HepG2 (cell line): ENCODE measurements around the gene SIRT1. TPM values are rescaled to one million over a fixed set of nuclear protein-coding genes. Genes with fewer than 3 reads are reported as not detected.
A peak's percentile ranks its signal among the peaks of the same experiment; 100 is the strongest.

Experiments used
- ELF4 ChIP-seq: sonication (generic); formaldehyde crosslinking; IDR thresholded peaks from 2 replicates; pipeline ENCODE4 v1.5.0; 2020; ENCODE audit warnings: missing genetic modification reagents, mild to moderate bottlenecking, moderate library complexity, borderline replicate concordance
- ETV5 ChIP-seq: IDR thresholded peaks from 2 replicates; pipeline ENCODE4 v1.6.1; 2018; ENCODE audit warnings: missing biosample characterization, missing genetic modification reagents, inconsistent platforms, borderline replicate concordance
- FIP1L1 ChIP-seq: fragments of 200-400 bp; formaldehyde crosslinking; IDR thresholded peaks from 2 replicates; pipeline ENCODE4 v1.6.1; 2018; ENCODE audit warnings: low read depth, mild to moderate bottlenecking, low read length, moderate library complexity, borderline replicate concordance; ENCODE audit not compliant: insufficient read depth
- GTF2F1 ChIP-seq: fragments of 150-350 bp; IDR thresholded peaks from 2 replicates; pipeline ENCODE4 v1.6.1; 2014; ENCODE audit warnings: low read length
- HNRNPL ChIP-seq: fragments of 200-400 bp; formaldehyde crosslinking; IDR thresholded peaks from 2 replicates; pipeline ENCODE4 v1.6.1; 2017; ENCODE audit warnings: mild to moderate bottlenecking, low read depth, low read length
- MIER3 ChIP-seq: IDR thresholded peaks from 2 replicates; pipeline ENCODE4 v1.6.1; 2016; ENCODE audit warnings: missing compliant biosample characterization, borderline replicate concordance
- SRSF1 ChIP-seq: fragments of 200-400 bp; formaldehyde crosslinking; optimal IDR thresholded peaks from 2 replicates; pipeline ENCODE3; 2017; ENCODE audit warnings: mild to moderate bottlenecking, low read depth, low read length, moderate library complexity
- ZNF383 ChIP-seq: sonication (generic); formaldehyde crosslinking; IDR thresholded peaks from 2 replicates; pipeline ENCODE4 v1.4.0; 2020; ENCODE audit warnings: missing genetic modification reagents, mild to moderate bottlenecking, borderline replicate concordance
- ZNF737 ChIP-seq: sonication (generic); formaldehyde crosslinking; IDR thresholded peaks from 2 replicates; pipeline ENCODE4 v1.5.0; 2020; ENCODE audit warnings: missing genetic modification reagents, mild to moderate bottlenecking, borderline replicate concordance
- ZNF780A ChIP-seq: sonication (generic); formaldehyde crosslinking; IDR thresholded peaks from 2 replicates; pipeline ENCODE4 v1.8.0; 2022; ENCODE audit warnings: mild to moderate bottlenecking, missing genetic modification reagents, moderate library complexity
- polyA plus RNA-seq, 8 experiments: library from polyadenylated mRNA; depleted of rRNA in 3 of 8; stranded (reverse) in 7 of 8; unstranded in 1 of 8; fragments of >200 nt; fragmentation: Illumina TruSeq in 4 of 8; extraction: Trizol in 4 of 8; gene quantifications; 2 replicates each; pipeline versions ENCODE4 v1.2.1 to v1.2.3, GENCODE V29; 2011 to 2016; ENCODE audit warnings: low read depth in 4 of 8, missing spikeins in 1 of 8, mixed read lengths in 1 of 8; ENCODE audit not compliant: insufficient read depth in 1 of 8
- total RNA-seq, 5 experiments: library from RNA; depleted of rRNA; stranded (reverse); fragments of >200 nt; fragmentation: Illumina TruSeq; extraction: Trizol; gene quantifications; 2 replicates each; pipeline ENCODE4 v1.2.3, GENCODE V29; 2016; ENCODE audit warnings: low read depth in 1 of 5
- TF ChIP-seq, protein P1 (sequence below): sonication (generic); formaldehyde crosslinking; IDR thresholded peaks from 2 replicates; pipeline ENCODE4 v1.5.1; 2020; ENCODE audit warnings: missing genetic modification reagents, mild to moderate bottlenecking, borderline replicate concordance
- TF ChIP-seq, protein P2 (sequence below): sonication (generic); formaldehyde crosslinking; IDR thresholded peaks from 2 replicates; pipeline ENCODE4 v1.4.0; 2020; ENCODE audit warnings: missing genetic modification reagents, borderline replicate concordance
- TF ChIP-seq, protein P3 (sequence below): IDR thresholded peaks from 2 replicates; pipeline ENCODE4 v1.6.1; 2016; ENCODE audit warnings: low read depth, control low read depth
- TF ChIP-seq, protein P4 (sequence below): sonication (generic); formaldehyde crosslinking; conservative IDR thresholded peaks from 2 replicates; pipeline ENCODE4 v1.8.0; 2022; ENCODE audit warnings: mild to moderate bottlenecking, moderate library complexity, missing genetic modification reagents
- TF ChIP-seq, protein P5 (sequence below): sonication (generic); formaldehyde crosslinking; IDR thresholded peaks from 2 replicates; pipeline ENCODE4 v1.4.0; 2020; ENCODE audit warnings: missing genetic modification reagents
- TF ChIP-seq, protein P6 (sequence below): sonication (generic); formaldehyde crosslinking; IDR thresholded peaks from 2 replicates; pipeline ENCODE4 v1.8.0; 2022; ENCODE audit warnings: mild to moderate bottlenecking, missing genetic modification reagents, moderate library complexity

Gene SIRT1
- total and polyA plus RNA-seq, 2 of the 13 experiments (the other 11 are each of a cell fraction or from before 2014, with no cell fraction given): 9.4 to 10.2 TPM

DNA sequence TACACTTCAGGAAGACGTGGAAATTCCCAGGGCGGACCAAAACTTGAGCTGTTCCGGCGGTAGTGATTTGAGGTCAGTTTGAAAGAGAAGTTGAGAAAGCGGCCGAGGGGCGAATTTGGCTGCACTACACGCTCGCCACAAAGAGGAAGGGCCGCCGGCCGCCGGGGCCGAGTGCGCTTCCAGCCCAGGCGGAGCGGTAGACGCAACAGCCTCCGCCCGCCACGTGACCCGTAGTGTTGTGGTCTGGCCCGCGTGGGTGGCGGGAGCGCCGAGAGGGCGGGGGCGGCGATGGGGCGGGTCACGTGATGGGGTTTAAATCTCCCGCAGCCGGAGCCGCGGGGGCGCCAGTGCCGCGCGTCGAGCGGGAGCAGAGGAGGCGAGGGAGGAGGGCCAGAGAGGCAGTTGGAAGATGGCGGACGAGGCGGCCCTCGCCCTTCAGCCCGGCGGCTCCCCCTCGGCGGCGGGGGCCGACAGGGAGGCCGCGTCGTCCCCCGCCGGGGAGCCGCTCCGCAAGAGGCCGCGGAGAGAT, at the start of gene SIRT1 (continued):
- TF ChIP-seq, protein P1, sequence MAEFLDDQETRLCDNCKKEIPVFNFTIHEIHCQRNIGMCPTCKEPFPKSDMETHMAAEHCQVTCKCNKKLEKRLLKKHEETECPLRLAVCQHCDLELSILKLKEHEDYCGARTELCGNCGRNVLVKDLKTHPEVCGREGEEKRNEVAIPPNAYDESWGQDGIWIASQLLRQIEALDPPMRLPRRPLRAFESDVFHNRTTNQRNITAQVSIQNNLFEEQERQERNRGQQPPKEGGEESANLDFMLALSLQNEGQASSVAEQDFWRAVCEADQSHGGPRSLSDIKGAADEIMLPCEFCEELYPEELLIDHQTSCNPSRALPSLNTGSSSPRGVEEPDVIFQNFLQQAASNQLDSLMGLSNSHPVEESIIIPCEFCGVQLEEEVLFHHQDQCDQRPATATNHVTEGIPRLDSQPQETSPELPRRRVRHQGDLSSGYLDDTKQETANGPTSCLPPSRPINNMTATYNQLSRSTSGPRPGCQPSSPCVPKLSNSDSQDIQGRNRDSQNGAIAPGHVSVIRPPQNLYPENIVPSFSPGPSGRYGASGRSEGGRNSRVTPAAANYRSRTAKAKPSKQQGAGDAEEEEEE (CRISPR knock-in tag): no peak
- TF ChIP-seq, protein P2, sequence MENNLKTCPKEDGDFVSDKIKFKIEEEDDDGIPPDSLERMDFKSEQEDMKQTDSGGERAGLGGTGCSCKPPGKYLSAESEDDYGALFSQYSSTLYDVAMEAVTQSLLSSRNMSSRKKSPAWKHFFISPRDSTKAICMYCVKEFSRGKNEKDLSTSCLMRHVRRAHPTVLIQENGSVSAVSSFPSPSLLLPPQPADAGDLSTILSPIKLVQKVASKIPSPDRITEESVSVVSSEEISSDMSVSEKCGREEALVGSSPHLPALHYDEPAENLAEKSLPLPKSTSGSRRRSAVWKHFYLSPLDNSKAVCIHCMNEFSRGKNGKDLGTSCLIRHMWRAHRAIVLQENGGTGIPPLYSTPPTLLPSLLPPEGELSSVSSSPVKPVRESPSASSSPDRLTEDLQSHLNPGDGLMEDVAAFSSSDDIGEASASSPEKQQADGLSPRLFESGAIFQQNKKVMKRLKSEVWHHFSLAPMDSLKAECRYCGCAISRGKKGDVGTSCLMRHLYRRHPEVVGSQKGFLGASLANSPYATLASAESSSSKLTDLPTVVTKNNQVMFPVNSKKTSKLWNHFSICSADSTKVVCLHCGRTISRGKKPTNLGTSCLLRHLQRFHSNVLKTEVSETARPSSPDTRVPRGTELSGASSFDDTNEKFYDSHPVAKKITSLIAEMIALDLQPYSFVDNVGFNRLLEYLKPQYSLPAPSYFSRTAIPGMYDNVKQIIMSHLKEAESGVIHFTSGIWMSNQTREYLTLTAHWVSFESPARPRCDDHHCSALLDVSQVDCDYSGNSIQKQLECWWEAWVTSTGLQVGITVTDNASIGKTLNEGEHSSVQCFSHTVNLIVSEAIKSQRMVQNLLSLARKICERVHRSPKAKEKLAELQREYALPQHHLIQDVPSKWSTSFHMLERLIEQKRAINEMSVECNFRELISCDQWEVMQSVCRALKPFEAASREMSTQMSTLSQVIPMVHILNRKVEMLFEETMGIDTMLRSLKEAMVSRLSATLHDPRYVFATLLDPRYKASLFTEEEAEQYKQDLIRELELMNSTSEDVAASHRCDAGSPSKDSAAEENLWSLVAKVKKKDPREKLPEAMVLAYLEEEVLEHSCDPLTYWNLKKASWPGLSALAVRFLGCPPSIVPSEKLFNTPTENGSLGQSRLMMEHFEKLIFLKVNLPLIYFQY (CRISPR knock-in tag): peak; percentile 60; the same call in 1 of the 2 replicates
- TF ChIP-seq SRSF1 (no peak), FIP1L1 (no peak), ETV5 (peak; percentile 47; the same call in 1 of the 2 replicates), MIER3 (CRISPR knock-in tag) (peak; percentile 76; the same call in 1 of the 2 replicates), ZNF737 (CRISPR knock-in tag) (no peak), GTF2F1 (peak; percentile 57; the same call in 1 of the 2 replicates), ELF4 (CRISPR knock-in tag) (no peak), ZNF383 (no peak), ZNF780A (CRISPR knock-in tag) (peak; percentile 41; the same call in 1 of the 2 replicates), HNRNPL (no peak)
- TF ChIP-seq, protein P3, sequence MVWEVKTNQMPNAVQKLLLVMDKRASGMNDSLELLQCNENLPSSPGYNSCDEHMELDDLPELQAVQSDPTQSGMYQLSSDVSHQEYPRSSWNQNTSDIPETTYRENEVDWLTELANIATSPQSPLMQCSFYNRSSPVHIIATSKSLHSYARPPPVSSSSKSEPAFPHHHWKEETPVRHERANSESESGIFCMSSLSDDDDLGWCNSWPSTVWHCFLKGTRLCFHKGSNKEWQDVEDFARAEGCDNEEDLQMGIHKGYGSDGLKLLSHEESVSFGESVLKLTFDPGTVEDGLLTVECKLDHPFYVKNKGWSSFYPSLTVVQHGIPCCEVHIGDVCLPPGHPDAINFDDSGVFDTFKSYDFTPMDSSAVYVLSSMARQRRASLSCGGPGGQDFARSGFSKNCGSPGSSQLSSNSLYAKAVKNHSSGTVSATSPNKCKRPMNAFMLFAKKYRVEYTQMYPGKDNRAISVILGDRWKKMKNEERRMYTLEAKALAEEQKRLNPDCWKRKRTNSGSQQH (CRISPR knock-in tag): peak; percentile 71; the same call in 1 of the 2 replicates
- TF ChIP-seq, protein P4, sequence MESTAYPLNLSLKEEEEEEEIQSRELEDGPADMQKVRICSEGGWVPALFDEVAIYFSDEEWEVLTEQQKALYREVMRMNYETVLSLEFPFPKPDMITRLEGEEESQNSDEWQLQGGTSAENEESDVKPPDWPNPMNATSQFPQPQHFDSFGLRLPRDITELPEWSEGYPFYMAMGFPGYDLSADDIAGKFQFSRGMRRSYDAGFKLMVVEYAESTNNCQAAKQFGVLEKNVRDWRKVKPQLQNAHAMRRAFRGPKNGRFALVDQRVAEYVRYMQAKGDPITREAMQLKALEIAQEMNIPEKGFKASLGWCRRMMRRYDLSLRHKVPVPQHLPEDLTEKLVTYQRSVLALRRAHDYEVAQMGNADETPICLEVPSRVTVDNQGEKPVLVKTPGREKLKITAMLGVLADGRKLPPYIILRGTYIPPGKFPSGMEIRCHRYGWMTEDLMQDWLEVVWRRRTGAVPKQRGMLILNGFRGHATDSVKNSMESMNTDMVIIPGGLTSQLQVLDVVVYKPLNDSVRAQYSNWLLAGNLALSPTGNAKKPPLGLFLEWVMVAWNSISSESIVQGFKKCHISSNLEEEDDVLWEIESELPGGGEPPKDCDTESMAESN (CRISPR knock-in tag): peak; percentile 87
- TF ChIP-seq, protein P5, sequence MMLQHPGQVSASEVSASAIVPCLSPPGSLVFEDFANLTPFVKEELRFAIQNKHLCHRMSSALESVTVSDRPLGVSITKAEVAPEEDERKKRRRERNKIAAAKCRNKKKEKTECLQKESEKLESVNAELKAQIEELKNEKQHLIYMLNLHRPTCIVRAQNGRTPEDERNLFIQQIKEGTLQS (CRISPR knock-in tag): peak; percentile 38; the same call in 1 of the 2 replicates
- TF ChIP-seq, protein P6, sequence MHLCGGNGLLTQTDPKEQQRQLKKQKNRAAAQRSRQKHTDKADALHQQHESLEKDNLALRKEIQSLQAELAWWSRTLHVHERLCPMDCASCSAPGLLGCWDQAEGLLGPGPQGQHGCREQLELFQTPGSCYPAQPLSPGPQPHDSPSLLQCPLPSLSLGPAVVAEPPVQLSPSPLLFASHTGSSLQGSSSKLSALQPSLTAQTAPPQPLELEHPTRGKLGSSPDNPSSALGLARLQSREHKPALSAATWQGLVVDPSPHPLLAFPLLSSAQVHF: peak; percentile 90
